Astrocyte (in vitro differentiated cells and primary cell): ENCODE data around the gene CCSER1. TPM values are rescaled to one million over a fixed set of nuclear protein-coding genes. Genes with fewer than 3 reads are reported as not detected.

ENCODE experiments used
- DNase-seq: peaks from one replicate; pipeline ENCODE4 v3.0.0-alpha.2; 2010; ENCODE audit warnings: low read depth
- FAIRE-seq: peaks from 2 replicates; lab custom pipeline; 2011; peaks lifted over from hg19 to GRCh38; lab: Jason Lieb, UNC
- H2AFZ ChIP-seq: 2 replicates; pipeline ENCODE4 v1.6.0; 2012; ENCODE audit warnings: low read depth, low read length, inconsistent platforms
- H3K27ac ChIP-seq: 2 replicates; pipeline ENCODE4 v1.5.1; 2011; ENCODE audit warnings: low read depth, low read length, inconsistent platforms
- H3K27me3 ChIP-seq: 2 replicates; pipeline ENCODE4 v1.6.0; 2011; ENCODE audit warnings: low read length, inconsistent platforms; ENCODE audit not compliant: insufficient read depth
- H3K36me3 ChIP-seq: 2 replicates; pipeline ENCODE4 v1.5.1; 2011; ENCODE audit warnings: low read length, inconsistent platforms; ENCODE audit not compliant: insufficient read depth
- H3K4me1 ChIP-seq: 2 replicates; pipeline ENCODE4 v1.5.1; 2011; ENCODE audit warnings: low read length, inconsistent platforms; ENCODE audit not compliant: insufficient read depth
- H3K4me2 ChIP-seq: 2 replicates; pipeline ENCODE4 v1.6.0; 2012; ENCODE audit warnings: low read length, inconsistent platforms
- H3K4me3 ChIP-seq: 2 replicates; pipeline ENCODE4 v1.5.1; 2011; ENCODE audit warnings: low read depth, mild to moderate bottlenecking, low read length, inconsistent platforms; ENCODE audit not compliant: insufficient read depth
- H3K79me2 ChIP-seq: 2 replicates; pipeline ENCODE4 v1.6.0; 2012; ENCODE audit warnings: mild to moderate bottlenecking, low read length, inconsistent platforms; ENCODE audit not compliant: insufficient read depth
- H3K9ac ChIP-seq: 2 replicates; pipeline ENCODE4 v1.6.0; 2012; ENCODE audit warnings: mild to moderate bottlenecking, low read length, inconsistent platforms
- H3K9me3 ChIP-seq: 2 replicates; pipeline ENCODE4 v1.5.1; 2012; ENCODE audit warnings: low read depth, mild to moderate bottlenecking, low read length, inconsistent platforms; ENCODE audit not compliant: insufficient read depth
- H4K20me1 ChIP-seq: 2 replicates; pipeline ENCODE4 v1.6.0; 2012; ENCODE audit warnings: low read length, inconsistent platforms; ENCODE audit not compliant: insufficient read depth
- H3K27ac Mint-ChIP-seq: one replicate; pipeline ENCODE4 v1.8.0; 2021; ENCODE audit warnings: mild to moderate bottlenecking, mixed read lengths; ENCODE audit not compliant: unreplicated experiment
- H3K27me3 Mint-ChIP-seq: one replicate; pipeline ENCODE4 v1.8.0; 2021; ENCODE audit warnings: low read depth, mixed read lengths; ENCODE audit not compliant: unreplicated experiment
- H3K36me3 Mint-ChIP-seq: one replicate; pipeline ENCODE4 v1.8.0; 2021; ENCODE audit warnings: low read depth, mixed read lengths; ENCODE audit not compliant: unreplicated experiment
- H3K4me1 Mint-ChIP-seq: one replicate; pipeline ENCODE4 v1.8.0; 2021; ENCODE audit warnings: low read depth, mixed read lengths; ENCODE audit not compliant: unreplicated experiment
- H3K4me3 Mint-ChIP-seq: one replicate; pipeline ENCODE4 v1.8.0; 2021; ENCODE audit warnings: mild to moderate bottlenecking, moderate library complexity, mixed read lengths; ENCODE audit not compliant: unreplicated experiment
- H3K9me3 Mint-ChIP-seq: one replicate; pipeline ENCODE4 v1.8.0; 2021; ENCODE audit warnings: mild to moderate bottlenecking, mixed read lengths; ENCODE audit not compliant: unreplicated experiment
- EZH2 ChIP-seq: IDR thresholded peaks from 2 replicates; pipeline ENCODE4 v1.6.1; 2012; ENCODE audit warnings: mild to moderate bottlenecking, low read length, inconsistent platforms; ENCODE audit not compliant: insufficient read depth
- total RNA-seq: library from RNA; stranded (reverse); gene quantifications from 2 replicates; pipeline ENCODE4 v1.2.1, GENCODE V29; 2021
- TF ChIP-seq, protein P1 (sequence below): IDR thresholded peaks from 2 replicates; pipeline ENCODE4 v1.5.1; 2011; ENCODE audit warnings: low read depth, mild to moderate bottlenecking, inconsistent platforms, low read length, moderate library complexity; ENCODE audit not compliant: insufficient read depth

Gene CCSER1
- total RNA-seq, 1 donor from 2014 or later, result 2.2 TPM

GRCh38 chr4:90215286-90215685 is 88.1 kb downstream of the CCSER1 start:
- no peak for FAIRE-seq
- no peaks in the 10 kb centered on the region for H3K79me2 ChIP-seq

DNA sequence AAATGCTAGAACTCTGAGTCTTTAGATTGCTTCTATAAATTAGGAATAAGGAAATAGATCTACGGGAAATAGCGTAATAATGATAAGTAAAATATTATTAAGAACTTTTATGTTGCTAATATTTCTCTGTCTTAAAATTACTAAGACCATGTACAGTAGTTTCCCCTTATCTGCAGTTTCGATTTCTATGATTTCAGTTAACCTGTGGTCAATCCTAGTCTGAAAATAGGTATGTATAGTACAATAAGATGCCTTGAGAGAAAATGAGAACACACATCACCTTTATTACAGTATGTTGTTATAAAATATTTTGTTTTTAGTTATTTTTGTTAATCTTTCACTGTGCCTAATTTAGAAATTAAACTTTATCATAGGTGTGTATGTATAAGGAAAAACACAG is 92.6 kb downstream of the CCSER1 start:
- Histone ChIP-seq H3K27me3 (no peaks in the 10 kb centered on the region), H4K20me1 (no peaks in the 10 kb centered on the region), H3K27ac (no peak overlapping the region), H3K4me1 (no peaks in the 10 kb centered on the region), H3K4me3 (no peak overlapping the region), H3K9ac (no peak overlapping the region), H3K9me3 (no peaks in the 10 kb centered on the region), H3K36me3 (no peaks in the 10 kb centered on the region), H2AFZ (no peak overlapping the region), H3K79me2 (no peaks in the 10 kb centered on the region), H3K4me2 (no peak overlapping the region)
- Mint-ChIP-seq H3K27ac (no peak overlapping the region), H3K4me3 (no peak overlapping the region), H3K9me3 (no peaks in the 10 kb centered on the region), H3K27me3 (no peaks in the 10 kb centered on the region), H3K4me1 (no peaks in the 10 kb centered on the region), H3K36me3 (no peaks in the 10 kb centered on the region)
- DNase-seq (no peak), FAIRE-seq (no peak)
- TF ChIP-seq EZH2, result no peak
- TF ChIP-seq, protein P1, sequence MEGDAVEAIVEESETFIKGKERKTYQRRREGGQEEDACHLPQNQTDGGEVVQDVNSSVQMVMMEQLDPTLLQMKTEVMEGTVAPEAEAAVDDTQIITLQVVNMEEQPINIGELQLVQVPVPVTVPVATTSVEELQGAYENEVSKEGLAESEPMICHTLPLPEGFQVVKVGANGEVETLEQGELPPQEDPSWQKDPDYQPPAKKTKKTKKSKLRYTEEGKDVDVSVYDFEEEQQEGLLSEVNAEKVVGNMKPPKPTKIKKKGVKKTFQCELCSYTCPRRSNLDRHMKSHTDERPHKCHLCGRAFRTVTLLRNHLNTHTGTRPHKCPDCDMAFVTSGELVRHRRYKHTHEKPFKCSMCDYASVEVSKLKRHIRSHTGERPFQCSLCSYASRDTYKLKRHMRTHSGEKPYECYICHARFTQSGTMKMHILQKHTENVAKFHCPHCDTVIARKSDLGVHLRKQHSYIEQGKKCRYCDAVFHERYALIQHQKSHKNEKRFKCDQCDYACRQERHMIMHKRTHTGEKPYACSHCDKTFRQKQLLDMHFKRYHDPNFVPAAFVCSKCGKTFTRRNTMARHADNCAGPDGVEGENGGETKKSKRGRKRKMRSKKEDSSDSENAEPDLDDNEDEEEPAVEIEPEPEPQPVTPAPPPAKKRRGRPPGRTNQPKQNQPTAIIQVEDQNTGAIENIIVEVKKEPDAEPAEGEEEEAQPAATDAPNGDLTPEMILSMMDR, result no peak

More at GRCh38 chr4:90215286-90215685, 88.1 kb downstream of the CCSER1 start:
- Histone ChIP-seq H3K9ac (no peak overlapping the region), H3K27ac (no peak overlapping the region), H3K27me3 (no peaks in the 10 kb centered on the region), H4K20me1 (no peaks in the 10 kb centered on the region), H3K4me3 (no peak overlapping the region), H2AFZ (no peak overlapping the region), H3K4me2 (no peak overlapping the region), H3K9me3 (no peaks in the 10 kb centered on the region), H3K4me1 (no peaks in the 10 kb centered on the region), H3K36me3 (no peaks in the 10 kb centered on the region)
- Mint-ChIP-seq H3K4me1 (no peaks in the 10 kb centered on the region), H3K4me3 (no peak overlapping the region), H3K9me3 (no peaks in the 10 kb centered on the region), H3K36me3 (no peaks in the 10 kb centered on the region), H3K27me3 (no peaks in the 10 kb centered on the region), H3K27ac (no peak overlapping the region)
- no peak for TF ChIP-seq EZH2
- TF ChIP-seq, protein P1, result no peak
- DNase-seq, result no peak

GRCh38 chr4:90220459-90220858 is 93.3 kb downstream of the CCSER1 start:
- no peak overlapping the region for H3K27ac ChIP-seq
- no peaks in the 10 kb centered on the region for H3K9me3 ChIP-seq
- no peak overlapping the region for H3K27ac Mint-ChIP-seq
- no peak overlapping the region for H3K9ac ChIP-seq
- FAIRE-seq, result no peak
- no peaks in the 10 kb centered on the region for H3K36me3 ChIP-seq
- no peaks in the 10 kb centered on the region for H4K20me1 ChIP-seq
- H3K36me3 Mint-ChIP-seq, result no peaks in the 10 kb centered on the region
- H3K4me2 ChIP-seq, result no peak overlapping the region
- no peak overlapping the region for H2AFZ ChIP-seq
- no peaks in the 10 kb centered on the region for H3K9me3 Mint-ChIP-seq
- no peaks in the 10 kb centered on the region for H3K27me3 ChIP-seq
- DNase-seq, result no peak
- no peak overlapping the region for H3K4me3 ChIP-seq
- H3K79me2 ChIP-seq, result no peaks in the 10 kb centered on the region
- TF ChIP-seq, protein P1, result no peak
- TF ChIP-seq EZH2, result no peak
- no peaks in the 10 kb centered on the region for H3K4me1 ChIP-seq
- H3K4me3 Mint-ChIP-seq, result no peak overlapping the region
- no peaks in the 10 kb centered on the region for H3K27me3 Mint-ChIP-seq
- H3K4me1 Mint-ChIP-seq, result no peaks in the 10 kb centered on the region
